Nephron (organoid): Measurements from ENCODE around the gene CDC42.
"Not testable (repeated sequence)": the region's sequence is repeated elsewhere in the genome, so short reads cannot be mapped to it uniquely, and the experiment has no call there.

ENCODE experiments used
- H3K27ac Mint-ChIP-seq, 3 experiments: 2 replicates each; pipeline ENCODE4 v1.8.0; 2020; ENCODE audit warnings: mixed read lengths in 3 of 3, mild to moderate bottlenecking in 2 of 3, moderate library complexity in 1 of 3
- H3K27me3 Mint-ChIP-seq: 2 replicates; pipeline ENCODE4 v1.8.0; 2021; ENCODE audit warnings: low read depth, mild to moderate bottlenecking, moderate library complexity, mixed read lengths
- H3K36me3 Mint-ChIP-seq: 2 replicates; pipeline ENCODE4 v1.8.0; 2020; ENCODE audit warnings: low read depth, mixed read lengths
- H3K4me1 Mint-ChIP-seq: 2 replicates; pipeline ENCODE4 v1.8.0; 2020; ENCODE audit warnings: mixed read lengths
- H3K4me3 Mint-ChIP-seq, 3 experiments: 2 replicates each; pipeline ENCODE4 v1.8.0; 2020; ENCODE audit warnings: mild to moderate bottlenecking in 3 of 3, mixed read lengths in 3 of 3, moderate library complexity in 2 of 3
- H3K9me3 Mint-ChIP-seq: 2 replicates; pipeline ENCODE4 v1.8.0; 2020; ENCODE audit warnings: mixed read lengths
- CTCF ChIP-seq, 3 experiments: fragments of 200-600 bp; sonication (generic); IDR thresholded peaks; one replicate each; pipeline ENCODE4 v1.5.0; 2021; ENCODE audit warnings: antibody characterized with exemption in 3 of 3; ENCODE audit not compliant: unreplicated experiment in 3 of 3

The CDC42 gene

GRCh38 chr1:22030057-22030456 is 22.5 kb upstream of the CDC42 start:
- peaks cover 29% of the 10 kb centered on the region for H3K4me1 Mint-ChIP-seq
- peak overlapping the region in 1 of 3 experiments; percentile 14 for H3K4me3 Mint-ChIP-seq
- no peak for TF ChIP-seq CTCF (IDR thresholded peaks at IDR 0.05; ENCODE audit: unreplicated experiment in 3 of 3)
- H3K27ac Mint-ChIP-seq: no peak overlapping the region
- no peaks in the 10 kb centered on the region for H3K9me3 Mint-ChIP-seq
- no peaks in the 10 kb centered on the region for H3K36me3 Mint-ChIP-seq
- no peaks in the 10 kb centered on the region for H3K27me3 Mint-ChIP-seq

DNA sequence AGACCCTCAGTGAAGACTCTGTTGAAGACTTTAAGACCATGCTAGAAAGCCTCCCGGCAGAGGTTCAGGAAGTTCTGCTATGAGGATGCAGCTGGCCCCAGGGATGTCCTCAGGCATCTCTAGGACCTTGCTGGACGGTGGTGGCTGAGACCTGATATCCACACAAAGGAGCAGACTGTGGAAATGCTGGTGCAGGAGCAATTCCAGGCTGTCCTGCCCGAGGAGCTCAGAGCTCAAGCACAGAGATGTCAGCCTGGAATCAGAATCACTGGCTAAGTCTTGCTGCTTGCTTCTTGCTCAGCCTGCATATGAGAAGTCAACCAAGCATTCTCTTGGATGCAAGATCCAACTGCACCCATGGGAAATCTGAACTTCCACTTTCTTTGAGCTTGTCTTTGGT is 22.0 kb upstream of the CDC42 start:
- H3K27me3 Mint-ChIP-seq: no peaks in the 10 kb centered on the region
- no peak for TF ChIP-seq CTCF (IDR thresholded peaks at IDR 0.05; ENCODE audit: unreplicated experiment in 3 of 3)
- no peaks in the 10 kb centered on the region for H3K9me3 Mint-ChIP-seq
- H3K36me3 Mint-ChIP-seq: no peaks in the 10 kb centered on the region
- no peak overlapping the region for H3K27ac Mint-ChIP-seq
- peaks cover 27% of the 10 kb centered on the region for H3K4me1 Mint-ChIP-seq
- no peak overlapping the region for H3K4me3 Mint-ChIP-seq

DNA sequence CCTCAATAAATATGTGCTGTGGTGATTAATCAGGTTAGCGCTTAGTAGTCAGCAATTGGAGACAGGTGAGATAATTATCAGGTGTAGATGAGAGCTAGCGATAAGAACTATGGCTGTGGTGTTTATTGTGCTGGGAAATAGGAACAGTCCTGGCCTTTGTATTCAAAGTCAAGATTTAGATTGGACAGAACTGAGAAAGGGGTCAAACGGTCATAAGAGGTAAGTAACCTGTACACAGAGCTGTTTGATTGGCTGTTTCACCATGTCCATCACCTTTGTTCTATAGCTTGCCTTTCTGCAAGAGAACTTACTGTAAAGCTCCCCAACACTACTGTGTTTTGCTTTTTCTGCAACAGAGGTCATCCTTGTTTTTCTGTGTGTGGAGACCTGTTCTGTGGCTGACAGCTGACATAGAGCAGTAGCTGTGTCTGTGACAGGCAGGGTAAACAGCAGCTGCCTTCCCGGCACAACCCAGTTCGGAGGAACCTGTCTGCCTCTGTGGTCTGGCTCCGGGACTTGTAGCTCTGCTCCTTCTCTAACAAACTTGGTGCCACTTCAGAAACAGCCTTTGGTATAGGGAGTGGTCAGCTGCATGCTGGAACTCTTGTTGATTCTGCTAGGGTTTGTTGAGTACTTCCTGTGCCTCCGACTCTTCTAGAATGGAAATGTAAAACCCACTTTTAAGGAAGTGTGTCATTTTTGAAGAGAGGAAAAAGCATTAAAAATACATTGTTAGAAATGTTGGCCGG is 21.1 kb upstream of the CDC42 start:
- peak overlapping the region in 2 of 3 experiments; percentile 12 to 13 for H3K27ac Mint-ChIP-seq
- TF ChIP-seq CTCF (IDR thresholded peaks at IDR 0.05; ENCODE audit: unreplicated experiment in 3 of 3): no peak
- H3K9me3 Mint-ChIP-seq: no peaks in the 10 kb centered on the region
- no peaks in the 10 kb centered on the region for H3K36me3 Mint-ChIP-seq
- H3K4me3 Mint-ChIP-seq: no peak overlapping the region
- H3K27me3 Mint-ChIP-seq: no peaks in the 10 kb centered on the region
- H3K4me1 Mint-ChIP-seq: peaks cover 20% of the 10 kb centered on the region

GRCh38 chr1:22034834-22035233 is 17.7 kb upstream of the CDC42 start:
- not testable (repeated sequence) for H3K27ac Mint-ChIP-seq, H3K4me3 Mint-ChIP-seq, H3K9me3 Mint-ChIP-seq, H3K36me3 Mint-ChIP-seq, H3K27me3 Mint-ChIP-seq
- H3K4me1 Mint-ChIP-seq: peaks cover 25% of the 10 kb centered on the region

GRCh38 chr1:22037520-22037919 is 15.0 kb upstream of the CDC42 start:
- H3K27me3 Mint-ChIP-seq: no peaks in the 10 kb centered on the region
- H3K27ac Mint-ChIP-seq: peak overlapping the region in 2 of 3 experiments; percentile 3 to 63
- no peaks in the 10 kb centered on the region for H3K9me3 Mint-ChIP-seq
- H3K4me1 Mint-ChIP-seq: peaks cover 23% of the 10 kb centered on the region
- no peak for TF ChIP-seq CTCF (IDR thresholded peaks at IDR 0.05; ENCODE audit: unreplicated experiment in 3 of 3)
- H3K4me3 Mint-ChIP-seq: no peak overlapping the region
- no peaks in the 10 kb centered on the region for H3K36me3 Mint-ChIP-seq

DNA sequence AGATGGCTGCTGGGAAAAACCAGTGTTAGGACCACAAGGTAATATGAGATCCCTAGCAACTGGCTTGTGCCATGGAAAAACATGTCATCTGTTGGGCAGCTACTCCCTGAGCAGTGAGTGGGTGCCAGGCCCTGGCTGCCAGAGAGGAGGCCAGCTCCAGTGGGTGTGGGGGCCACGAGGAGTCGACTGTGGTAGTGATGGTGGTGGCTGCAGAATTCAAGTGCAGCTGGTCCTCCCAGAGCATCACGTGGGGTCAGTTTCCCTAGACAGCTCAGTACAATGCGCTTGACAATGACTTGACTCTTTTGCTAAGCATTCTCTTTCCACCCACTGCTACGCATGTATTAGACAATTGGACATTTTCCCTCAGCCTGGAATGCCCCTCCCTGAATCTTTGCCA is 14.5 kb upstream of the CDC42 start:
- H3K4me1 Mint-ChIP-seq: peaks cover 28% of the 10 kb centered on the region
- no peaks in the 10 kb centered on the region for H3K9me3 Mint-ChIP-seq
- TF ChIP-seq CTCF (IDR thresholded peaks at IDR 0.05; ENCODE audit: unreplicated experiment in 3 of 3): no peak
- peak overlapping the region; percentile 3 to 63 (median 24) for H3K27ac Mint-ChIP-seq
- no peaks in the 10 kb centered on the region for H3K27me3 Mint-ChIP-seq
- no peak overlapping the region for H3K4me3 Mint-ChIP-seq
- H3K36me3 Mint-ChIP-seq: no peaks in the 10 kb centered on the region
